Right lobe of liver (tissue), 4 donors: Measurements from ENCODE around the gene FHIT.

Experiments used
- CTCF ChIP-seq, 4 donors: fragments of 200-600 bp in 3 of 4; fragments of 450-650 bp in 1 of 4; IDR thresholded peaks; one replicate each; pipeline versions ENCODE4 v1.5.1 to v1.8.0; 2016 to 2022; ENCODE audit warnings: antibody characterized with exemption in 4 of 4, mild to moderate bottlenecking in 2 of 4
- POLR2A ChIP-seq: fragments of 450-650 bp; IDR thresholded peaks from one replicate; pipeline ENCODE4 v1.6.1; 2017; ENCODE audit warnings: antibody characterized with exemption, mild to moderate bottlenecking
- donor health status: DM: no; HTN: no; CAD: no.
- donor health status: DM: no; HTN: no; CAD: no.
- donor health status: DM: no; HTN: yes; CAD: no.

- TF ChIP-seq CTCF (IDR thresholded peaks at IDR 0.05): no peak
- TF ChIP-seq POLR2A: no peak
Observed at GRCh38 chr3:60998858-60999257, 252.4 kb downstream of the FHIT start.
